ENCODE results near the gene SLC27A4. TPM values are rescaled to one million over a fixed set of nuclear protein-coding genes. Genes with fewer than 3 reads are reported as not detected.
A peak's percentile ranks its signal among the peaks of the same experiment; 100 is the strongest.

SLC27A4 gene
- total and polyA plus RNA-seq, 2 of the 13 experiments (the other 11 are each of a cell fraction or from before 2014, with no cell fraction given), result 10.6 to 18.8 TPM

- TF ChIP-seq ZNF331 (CRISPR knock-in tag; IDR thresholded peaks at IDR 0.05), result no peak
- TF ChIP-seq PLRG1 (conservative IDR thresholded peaks at IDR 0.05), result no peak
- TF ChIP-seq ZNF616 (CRISPR knock-in tag; IDR thresholded peaks at IDR 0.05; ENCODE audit: low read depth), result no peak
- TF ChIP-seq ZBTB2 (CRISPR knock-in tag; IDR thresholded peaks at IDR 0.05; ENCODE audit: low read depth), result no peak; the same call in 1 of the 2 replicates
- TF ChIP-seq ZNF770 (CRISPR knock-in tag; IDR thresholded peaks at IDR 0.05), result peak; percentile 11; the same call in 1 of the 2 replicates
- TF ChIP-seq JUN (CRISPR knock-in tag; IDR thresholded peaks at IDR 0.05), result no peak
- TF ChIP-seq GFI1 (CRISPR knock-in tag; IDR thresholded peaks at IDR 0.05; ENCODE audit: borderline replicate concordance), result no peak
- 0 out of 2 replicates have a peak, but pooled peaks have one; percentile 41 for TF ChIP-seq TGIF2 (CRISPR knock-in tag; IDR thresholded peaks at IDR 0.05)
- no peak for TF ChIP-seq PHF5A (CRISPR knock-in tag; IDR thresholded peaks at IDR 0.05; ENCODE audit: low read depth, unreplicated experiment)
- TF ChIP-seq, protein P1, sequence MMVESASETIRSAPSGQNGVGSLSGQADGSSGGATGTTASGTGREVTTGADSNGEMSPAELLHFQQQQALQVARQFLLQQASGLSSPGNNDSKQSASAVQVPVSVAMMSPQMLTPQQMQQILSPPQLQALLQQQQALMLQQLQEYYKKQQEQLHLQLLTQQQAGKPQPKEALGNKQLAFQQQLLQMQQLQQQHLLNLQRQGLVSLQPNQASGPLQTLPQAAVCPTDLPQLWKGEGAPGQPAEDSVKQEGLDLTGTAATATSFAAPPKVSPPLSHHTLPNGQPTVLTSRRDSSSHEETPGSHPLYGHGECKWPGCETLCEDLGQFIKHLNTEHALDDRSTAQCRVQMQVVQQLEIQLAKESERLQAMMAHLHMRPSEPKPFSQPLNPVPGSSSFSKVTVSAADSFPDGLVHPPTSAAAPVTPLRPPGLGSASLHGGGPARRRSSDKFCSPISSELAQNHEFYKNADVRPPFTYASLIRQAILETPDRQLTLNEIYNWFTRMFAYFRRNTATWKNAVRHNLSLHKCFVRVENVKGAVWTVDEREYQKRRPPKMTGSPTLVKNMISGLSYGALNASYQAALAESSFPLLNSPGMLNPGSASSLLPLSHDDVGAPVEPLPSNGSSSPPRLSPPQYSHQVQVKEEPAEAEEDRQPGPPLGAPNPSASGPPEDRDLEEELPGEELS (CRISPR knock-in tag; IDR thresholded peaks at IDR 0.05), result no peak
- TF ChIP-seq ZNF501 (CRISPR knock-in tag; IDR thresholded peaks at IDR 0.05), result peak; percentile 57; the same call in 1 of the 2 replicates
- no peak for TF ChIP-seq ZBTB33 (CRISPR knock-in tag; IDR thresholded peaks at IDR 0.05)
- no peak for TF ChIP-seq KAT2B (IDR thresholded peaks at IDR 0.05; ENCODE audit: borderline replicate concordance, low read depth, low read length)
- TF ChIP-seq MAX (IDR thresholded peaks at IDR 0.05), result peak; percentile 61
- TF ChIP-seq, protein P2, sequence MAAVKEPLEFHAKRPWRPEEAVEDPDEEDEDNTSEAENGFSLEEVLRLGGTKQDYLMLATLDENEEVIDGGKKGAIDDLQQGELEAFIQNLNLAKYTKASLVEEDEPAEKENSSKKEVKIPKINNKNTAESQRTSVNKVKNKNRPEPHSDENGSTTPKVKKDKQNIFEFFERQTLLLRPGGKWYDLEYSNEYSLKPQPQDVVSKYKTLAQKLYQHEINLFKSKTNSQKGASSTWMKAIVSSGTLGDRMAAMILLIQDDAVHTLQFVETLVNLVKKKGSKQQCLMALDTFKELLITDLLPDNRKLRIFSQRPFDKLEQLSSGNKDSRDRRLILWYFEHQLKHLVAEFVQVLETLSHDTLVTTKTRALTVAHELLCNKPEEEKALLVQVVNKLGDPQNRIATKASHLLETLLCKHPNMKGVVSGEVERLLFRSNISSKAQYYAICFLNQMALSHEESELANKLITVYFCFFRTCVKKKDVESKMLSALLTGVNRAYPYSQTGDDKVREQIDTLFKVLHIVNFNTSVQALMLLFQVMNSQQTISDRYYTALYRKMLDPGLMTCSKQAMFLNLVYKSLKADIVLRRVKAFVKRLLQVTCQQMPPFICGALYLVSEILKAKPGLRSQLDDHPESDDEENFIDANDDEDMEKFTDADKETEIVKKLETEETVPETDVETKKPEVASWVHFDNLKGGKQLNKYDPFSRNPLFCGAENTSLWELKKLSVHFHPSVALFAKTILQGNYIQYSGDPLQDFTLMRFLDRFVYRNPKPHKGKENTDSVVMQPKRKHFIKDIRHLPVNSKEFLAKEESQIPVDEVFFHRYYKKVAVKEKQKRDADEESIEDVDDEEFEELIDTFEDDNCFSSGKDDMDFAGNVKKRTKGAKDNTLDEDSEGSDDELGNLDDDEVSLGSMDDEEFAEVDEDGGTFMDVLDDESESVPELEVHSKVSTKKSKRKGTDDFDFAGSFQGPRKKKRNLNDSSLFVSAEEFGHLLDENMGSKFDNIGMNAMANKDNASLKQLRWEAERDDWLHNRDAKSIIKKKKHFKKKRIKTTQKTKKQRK (IDR thresholded peaks at IDR 0.05; ENCODE audit: low read length), result no peak
- no peak for TF ChIP-seq FOXC1 (CRISPR knock-in tag; IDR thresholded peaks at IDR 0.05; ENCODE audit: borderline replicate concordance)
- no peak for TF ChIP-seq PHB2 (IDR thresholded peaks at IDR 0.05; ENCODE audit: partially characterized antibody)
Measured at GRCh38 chr9:128370752-128371629, 30.7 kb downstream of the SLC27A4 start, which contains the start of gene URM1 (continued).
